Nephron (organoid): ENCODE measurements around the gene ERC1.
"Not testable (repeated sequence)": the region's sequence is repeated elsewhere in the genome, so short reads cannot be mapped to it uniquely, and the experiment has no call there.

Experiments
- H3K27ac Mint-ChIP-seq, 3 experiments: 2 replicates each; pipeline ENCODE4 v1.8.0; 2020; ENCODE audit warnings: mixed read lengths in 3 of 3, mild to moderate bottlenecking in 2 of 3, moderate library complexity in 1 of 3
- H3K27me3 Mint-ChIP-seq: 2 replicates; pipeline ENCODE4 v1.8.0; 2021; ENCODE audit warnings: low read depth, mild to moderate bottlenecking, moderate library complexity, mixed read lengths
- H3K36me3 Mint-ChIP-seq: 2 replicates; pipeline ENCODE4 v1.8.0; 2020; ENCODE audit warnings: low read depth, mixed read lengths
- H3K4me1 Mint-ChIP-seq: 2 replicates; pipeline ENCODE4 v1.8.0; 2020; ENCODE audit warnings: mixed read lengths
- H3K4me3 Mint-ChIP-seq, 3 experiments: 2 replicates each; pipeline ENCODE4 v1.8.0; 2020; ENCODE audit warnings: mild to moderate bottlenecking in 3 of 3, mixed read lengths in 3 of 3, moderate library complexity in 2 of 3
- H3K9me3 Mint-ChIP-seq: 2 replicates; pipeline ENCODE4 v1.8.0; 2020; ENCODE audit warnings: mixed read lengths
- TF ChIP-seq, protein P1 (sequence below), 3 experiments: fragments of 200-600 bp; sonication (generic); IDR thresholded peaks; one replicate each; pipeline ENCODE4 v1.5.0; 2021; ENCODE audit warnings: antibody characterized with exemption in 3 of 3; ENCODE audit not compliant: unreplicated experiment in 3 of 3

The ERC1 gene

DNA sequence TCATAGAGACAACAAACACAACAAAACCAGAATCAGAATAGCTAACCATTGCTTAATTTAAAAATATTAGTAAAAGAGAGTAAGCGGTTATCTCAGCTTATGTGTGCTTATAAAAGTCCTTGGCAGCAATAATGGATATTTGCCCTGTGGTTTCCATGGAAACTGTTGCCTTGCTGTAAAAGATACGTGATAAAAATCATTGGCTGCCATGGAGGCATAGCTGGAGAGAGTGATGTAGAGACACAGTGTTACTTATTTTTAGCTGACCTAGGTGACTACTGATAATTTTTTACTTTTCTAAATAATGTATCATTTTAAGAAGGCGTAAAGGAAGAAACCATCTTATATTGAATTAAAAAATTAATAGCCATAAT, 92.9 kb downstream of the ERC1 start:
- Mint-ChIP-seq H3K27me3 (no peaks in the 10 kb centered on the region), H3K4me1 (peaks cover 15% of the 10 kb centered on the region), H3K36me3 (peaks cover 4% of the 10 kb centered on the region), H3K4me3 (peak overlapping the region in 2 of 3 experiments; percentile 0 to 71), H3K27ac (peak overlapping the region; percentile 69 to 88 (median 76)), H3K9me3 (peaks cover 2% of the 10 kb centered on the region)
- TF ChIP-seq, protein P1, sequence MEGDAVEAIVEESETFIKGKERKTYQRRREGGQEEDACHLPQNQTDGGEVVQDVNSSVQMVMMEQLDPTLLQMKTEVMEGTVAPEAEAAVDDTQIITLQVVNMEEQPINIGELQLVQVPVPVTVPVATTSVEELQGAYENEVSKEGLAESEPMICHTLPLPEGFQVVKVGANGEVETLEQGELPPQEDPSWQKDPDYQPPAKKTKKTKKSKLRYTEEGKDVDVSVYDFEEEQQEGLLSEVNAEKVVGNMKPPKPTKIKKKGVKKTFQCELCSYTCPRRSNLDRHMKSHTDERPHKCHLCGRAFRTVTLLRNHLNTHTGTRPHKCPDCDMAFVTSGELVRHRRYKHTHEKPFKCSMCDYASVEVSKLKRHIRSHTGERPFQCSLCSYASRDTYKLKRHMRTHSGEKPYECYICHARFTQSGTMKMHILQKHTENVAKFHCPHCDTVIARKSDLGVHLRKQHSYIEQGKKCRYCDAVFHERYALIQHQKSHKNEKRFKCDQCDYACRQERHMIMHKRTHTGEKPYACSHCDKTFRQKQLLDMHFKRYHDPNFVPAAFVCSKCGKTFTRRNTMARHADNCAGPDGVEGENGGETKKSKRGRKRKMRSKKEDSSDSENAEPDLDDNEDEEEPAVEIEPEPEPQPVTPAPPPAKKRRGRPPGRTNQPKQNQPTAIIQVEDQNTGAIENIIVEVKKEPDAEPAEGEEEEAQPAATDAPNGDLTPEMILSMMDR (IDR thresholded peaks at IDR 0.05; ENCODE audit: unreplicated experiment in 3 of 3) = no peak

DNA sequence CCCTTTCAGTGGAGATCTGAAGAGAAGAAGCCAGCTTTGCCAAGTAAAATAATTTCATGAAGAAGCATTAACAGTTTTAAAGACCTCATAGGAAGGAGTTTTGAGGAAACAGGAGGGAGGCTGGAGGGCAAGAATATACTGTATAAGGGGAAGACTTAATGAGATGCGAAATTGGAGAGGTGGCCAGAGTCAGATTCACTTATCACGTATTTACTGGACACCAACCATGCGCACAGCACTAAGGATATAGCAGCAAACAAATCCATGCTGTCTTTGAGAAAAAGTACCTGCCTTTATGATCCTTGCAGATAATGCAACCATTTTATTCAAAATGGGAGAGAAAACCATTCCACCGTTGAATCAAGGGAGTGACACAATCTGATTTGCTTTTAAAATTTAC, 100.3 kb downstream of the ERC1 start:
- peak overlapping the region in 2 of 3 experiments; percentile 2 to 13 for H3K27ac Mint-ChIP-seq
- H3K27me3 Mint-ChIP-seq = no peaks in the 10 kb centered on the region
- TF ChIP-seq, protein P1 (IDR thresholded peaks at IDR 0.05; ENCODE audit: unreplicated experiment in 3 of 3) = no peak
- H3K4me1 Mint-ChIP-seq = no peaks in the 10 kb centered on the region
- H3K4me3 Mint-ChIP-seq = no peak overlapping the region
- no peaks in the 10 kb centered on the region for H3K9me3 Mint-ChIP-seq
- H3K36me3 Mint-ChIP-seq = no peaks in the 10 kb centered on the region

DNA sequence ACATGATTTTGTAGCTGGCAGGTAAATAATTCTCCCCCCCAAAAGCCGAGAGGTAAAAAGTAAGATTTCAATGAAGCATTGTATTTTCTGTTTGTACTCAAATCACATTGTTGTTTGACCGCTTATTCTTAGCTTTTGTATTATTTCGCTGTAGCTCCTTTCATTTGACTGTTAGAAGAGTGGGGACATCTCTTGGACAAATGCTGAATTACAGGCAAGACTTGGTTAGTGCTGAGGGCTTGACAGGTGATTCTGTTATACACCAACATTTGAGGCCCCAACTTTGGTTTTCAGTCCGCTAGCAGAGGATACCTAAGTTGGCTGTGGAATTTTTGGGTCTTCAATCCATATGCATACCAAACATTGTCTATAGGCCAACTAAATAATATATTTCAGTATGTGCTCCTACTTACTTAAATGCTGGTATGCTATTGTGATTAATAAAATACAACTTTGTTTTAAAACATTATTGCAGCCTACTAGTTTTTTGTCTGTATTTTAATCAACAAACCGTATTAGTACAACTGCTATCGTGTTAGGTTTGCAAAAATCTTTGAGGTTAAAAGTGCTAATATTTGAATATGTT, 102.2 kb downstream of the ERC1 start:
- H3K9me3 Mint-ChIP-seq = no peaks in the 10 kb centered on the region
- H3K27me3 Mint-ChIP-seq = peaks cover 3% of the 10 kb centered on the region
- H3K4me1 Mint-ChIP-seq = peaks cover 2% of the 10 kb centered on the region
- peak overlapping the region in 1 of 3 experiments; percentile 55 for H3K27ac Mint-ChIP-seq
- TF ChIP-seq, protein P1 (IDR thresholded peaks at IDR 0.05; ENCODE audit: unreplicated experiment in 3 of 3) = peak; percentile 67 to 79 (median 67)
- no peak overlapping the region for H3K4me3 Mint-ChIP-seq
- H3K36me3 Mint-ChIP-seq = no peaks in the 10 kb centered on the region

DNA sequence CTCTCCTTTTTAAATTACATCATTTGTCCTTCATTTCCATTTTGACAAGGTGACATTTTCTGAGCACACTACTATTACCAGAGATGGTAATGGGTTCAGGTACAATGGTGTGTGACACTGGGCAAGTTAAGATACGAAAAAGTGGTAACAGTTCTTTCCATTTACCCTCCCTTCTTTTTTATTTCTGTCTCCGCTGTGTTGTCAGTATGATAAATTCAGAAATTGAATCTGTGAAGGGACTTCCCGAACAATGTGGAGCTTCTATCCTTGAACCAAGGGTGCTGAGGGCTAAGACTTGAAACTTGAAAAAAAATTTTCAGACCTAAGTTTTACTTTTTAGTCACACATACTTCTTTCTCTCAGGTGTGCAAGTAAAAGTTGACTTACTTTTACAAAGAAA, 103.7 kb downstream of the ERC1 start:
- no peaks in the 10 kb centered on the region for H3K9me3 Mint-ChIP-seq
- H3K36me3 Mint-ChIP-seq = no peaks in the 10 kb centered on the region
- H3K27me3 Mint-ChIP-seq = peaks cover 3% of the 10 kb centered on the region
- TF ChIP-seq, protein P1 (IDR thresholded peaks at IDR 0.05; ENCODE audit: unreplicated experiment in 3 of 3) = no peak
- H3K4me1 Mint-ChIP-seq = peaks cover 5% of the 10 kb centered on the region
- no peak overlapping the region for H3K27ac Mint-ChIP-seq
- H3K4me3 Mint-ChIP-seq = no peak overlapping the region

DNA sequence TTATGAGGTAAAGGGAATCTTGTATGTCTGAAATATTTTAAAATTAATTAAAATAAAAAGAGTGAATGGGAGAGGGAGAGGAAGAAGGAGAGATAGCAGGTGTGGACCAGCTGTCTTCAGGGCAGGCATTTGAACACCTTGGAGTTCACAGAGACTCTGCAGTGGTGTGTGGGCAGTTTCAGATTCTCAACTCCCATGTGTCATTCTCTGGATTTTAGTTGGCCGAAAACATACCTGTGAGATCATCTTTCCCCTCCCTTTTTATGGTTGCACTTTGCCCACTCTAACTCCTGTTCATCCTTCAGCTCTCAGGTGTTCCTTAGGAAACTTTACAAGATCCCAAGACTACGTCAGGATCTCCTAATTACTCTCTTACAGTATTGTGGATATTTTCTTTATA, 108.1 kb downstream of the ERC1 start:
- no peak overlapping the region for H3K4me3 Mint-ChIP-seq
- TF ChIP-seq, protein P1 (IDR thresholded peaks at IDR 0.05; ENCODE audit: unreplicated experiment in 3 of 3) = no peak
- peaks cover 11% of the 10 kb centered on the region for H3K4me1 Mint-ChIP-seq
- peaks cover 3% of the 10 kb centered on the region for H3K27me3 Mint-ChIP-seq
- H3K9me3 Mint-ChIP-seq = no peaks in the 10 kb centered on the region
- H3K36me3 Mint-ChIP-seq = no peaks in the 10 kb centered on the region
- no peak overlapping the region for H3K27ac Mint-ChIP-seq

DNA sequence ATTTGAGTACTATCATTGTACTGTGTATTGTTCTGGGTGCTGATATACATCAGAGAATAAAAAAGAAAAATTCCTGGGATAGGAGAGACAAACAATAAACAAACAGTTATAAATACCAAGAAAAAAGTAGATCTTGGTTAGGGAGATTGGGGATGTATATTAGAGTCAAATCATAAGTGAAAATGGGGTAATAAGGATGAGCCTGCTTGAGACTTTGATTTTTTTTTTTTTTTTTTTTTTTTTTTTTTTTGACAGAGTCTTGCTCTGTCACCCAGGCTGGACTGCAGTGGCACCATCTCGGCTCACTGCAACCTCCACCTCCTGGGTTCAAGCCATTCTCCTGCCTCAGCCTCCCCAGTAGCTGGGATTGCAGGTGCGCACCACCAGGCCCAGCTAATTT, 108.6 kb downstream of the ERC1 start:
- not testable (repeated sequence) for H3K27me3 Mint-ChIP-seq, H3K27ac Mint-ChIP-seq, H3K9me3 Mint-ChIP-seq, H3K36me3 Mint-ChIP-seq, H3K4me3 Mint-ChIP-seq
- H3K4me1 Mint-ChIP-seq = peaks cover 11% of the 10 kb centered on the region
